DOHH2 (cell line): ENCODE results near the gene IL20.

Experiments
- H3F3A ChIP-seq: fragments of 200-600 bp; sonication (generic), shearing (Covaris generic); 2 replicates; pipeline ENCODE4 v1.6.0; 2016; ENCODE audit warnings: antibody characterized with exemption, mild to moderate bottlenecking; ENCODE audit not compliant: control insufficient read depth, insufficient read depth
- H3K27ac ChIP-seq: fragments of 200-600 bp; sonication (generic); 2 replicates; pipeline ENCODE4 v1.5.1; 2014; ENCODE audit warnings: low read depth, mild to moderate bottlenecking, low read length, moderate library complexity
- H3K27me3 ChIP-seq: fragments of 200-600 bp; sonication (generic); 2 replicates; pipeline ENCODE4 v1.6.1; 2014; ENCODE audit warnings: mild to moderate bottlenecking, low read length, mixed read lengths; ENCODE audit not compliant: control insufficient read depth
- H3K36me3 ChIP-seq: fragments of 200-600 bp; sonication (generic); 2 replicates; pipeline ENCODE4 v1.6.1; 2014; ENCODE audit warnings: mild to moderate bottlenecking, low read length, moderate library complexity, mixed read lengths; ENCODE audit not compliant: control insufficient read depth
- H3K4me1 ChIP-seq: fragments of 200-600 bp; sonication (generic); 2 replicates; pipeline ENCODE4 v1.6.1; 2014; ENCODE audit warnings: mild to moderate bottlenecking, low read length, mixed read lengths; ENCODE audit not compliant: control insufficient read depth
- H3K4me2 ChIP-seq: fragments of 200-600 bp; sonication (generic); 2 replicates; pipeline ENCODE4 v1.6.0; 2014; ENCODE audit warnings: mild to moderate bottlenecking, low read length, moderate library complexity
- H3K4me3 ChIP-seq: fragments of 200-600 bp; sonication (generic); 2 replicates; pipeline ENCODE4 v1.5.1; 2014; ENCODE audit warnings: mild to moderate bottlenecking, low read length, mixed read lengths
- H3K79me2 ChIP-seq: fragments of 200-600 bp; sonication (generic); 2 replicates; pipeline ENCODE4 v1.6.1; 2014; ENCODE audit warnings: mild to moderate bottlenecking, low read length, mixed read lengths; ENCODE audit not compliant: control insufficient read depth
- H3K9me2 ChIP-seq: fragments of 200-600 bp; sonication (generic); replicated peaks from 2 replicates; pipeline ENCODE4 v1.6.1; 2014; ENCODE audit warnings: mild to moderate bottlenecking, low read length, mixed read lengths; ENCODE audit not compliant: control insufficient read depth
- H3K9me3 ChIP-seq: fragments of 200-600 bp; sonication (generic); 2 replicates; pipeline ENCODE4 v1.6.1; 2014; ENCODE audit warnings: antibody characterized with exemption, low read length, mixed read lengths; ENCODE audit not compliant: control insufficient read depth, insufficient read depth
- H4K20me1 ChIP-seq: fragments of 200-600 bp; sonication (generic); 2 replicates; pipeline ENCODE4 v1.6.0; 2014; ENCODE audit warnings: low read depth, mild to moderate bottlenecking, antibody characterized with exemption, low read length, moderate library complexity; ENCODE audit not compliant: control insufficient read depth, insufficient read depth
- EZH2phosphoT487 ChIP-seq: fragments of 200-600 bp; sonication (generic); IDR thresholded peaks from 2 replicates; pipeline ENCODE4 v1.6.1; 2017; ENCODE audit warnings: borderline replicate concordance, mild to moderate bottlenecking, antibody characterized with exemption, low read length, moderate library complexity, mixed read lengths
- TF ChIP-seq, protein P1 (sequence below): fragments of 200-600 bp; sonication (generic); IDR thresholded peaks from one replicate; pipeline ENCODE4 v1.5.1; 2014; ENCODE audit warnings: antibody characterized with exemption, mild to moderate bottlenecking, low read depth, low read length; ENCODE audit not compliant: poor library complexity, severe bottlenecking

IL20 gene

DNA sequence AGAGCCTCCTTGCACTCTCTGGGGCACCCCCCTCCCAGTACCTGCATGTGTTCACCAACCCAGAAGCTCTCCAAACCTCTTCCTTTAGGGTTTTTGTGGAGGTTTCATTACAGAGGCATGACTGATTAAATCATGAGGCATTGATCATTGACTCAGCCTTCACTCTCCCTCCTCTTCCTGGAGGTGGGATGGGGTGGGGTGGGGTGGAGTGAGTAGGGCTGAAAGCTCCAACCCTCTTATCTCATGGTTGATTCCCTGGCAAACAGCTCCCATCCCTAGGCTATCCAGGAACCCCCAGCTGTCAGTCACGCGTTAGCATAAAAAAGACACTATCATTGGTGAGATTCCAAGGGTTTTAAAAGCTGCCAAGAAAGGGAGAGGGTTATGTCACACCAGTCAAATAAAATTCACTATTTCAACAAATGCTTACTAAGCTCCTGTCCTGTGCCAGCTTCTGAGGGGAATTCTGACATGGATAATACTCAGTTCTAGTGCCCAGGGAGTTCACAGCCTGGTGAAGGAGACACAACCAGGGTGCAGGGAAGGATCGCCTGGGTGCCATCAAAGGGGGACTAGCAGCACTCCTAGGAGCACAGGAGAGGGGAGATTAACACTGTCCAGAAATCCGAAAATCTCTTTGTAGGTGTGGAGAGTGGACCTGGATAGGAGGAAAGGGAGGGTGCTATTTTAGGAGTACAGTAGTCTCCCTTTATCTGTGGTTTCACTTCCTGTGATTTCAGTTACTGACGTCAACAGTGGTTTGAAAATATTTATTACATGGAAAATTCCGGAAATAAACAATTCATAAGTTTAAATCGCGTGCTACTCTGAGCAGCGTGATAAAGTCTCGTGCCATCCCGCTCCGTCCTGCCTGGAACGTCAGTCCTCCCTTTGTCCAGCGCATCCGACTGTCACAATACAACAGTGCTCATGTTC is 25.0 kb downstream of the IL20 start:
- Histone ChIP-seq H3K9me2 (no peaks in the 10 kb centered on the region), H3K36me3 (no peaks in the 10 kb centered on the region), H3K4me3 (no peak overlapping the region), H3K4me1 (peaks cover 10% of the 10 kb centered on the region), H3K4me2 (peak overlapping the region; percentile 37), H3F3A (no peaks in the 10 kb centered on the region), H3K27ac (no peak overlapping the region), H3K9me3 (no peaks in the 10 kb centered on the region), H3K79me2 (no peaks in the 10 kb centered on the region), H4K20me1 (no peaks in the 10 kb centered on the region), H3K27me3 (peaks cover 40% of the 10 kb centered on the region)
- TF ChIP-seq EZH2phosphoT487, result no peak
- TF ChIP-seq, protein P1, sequence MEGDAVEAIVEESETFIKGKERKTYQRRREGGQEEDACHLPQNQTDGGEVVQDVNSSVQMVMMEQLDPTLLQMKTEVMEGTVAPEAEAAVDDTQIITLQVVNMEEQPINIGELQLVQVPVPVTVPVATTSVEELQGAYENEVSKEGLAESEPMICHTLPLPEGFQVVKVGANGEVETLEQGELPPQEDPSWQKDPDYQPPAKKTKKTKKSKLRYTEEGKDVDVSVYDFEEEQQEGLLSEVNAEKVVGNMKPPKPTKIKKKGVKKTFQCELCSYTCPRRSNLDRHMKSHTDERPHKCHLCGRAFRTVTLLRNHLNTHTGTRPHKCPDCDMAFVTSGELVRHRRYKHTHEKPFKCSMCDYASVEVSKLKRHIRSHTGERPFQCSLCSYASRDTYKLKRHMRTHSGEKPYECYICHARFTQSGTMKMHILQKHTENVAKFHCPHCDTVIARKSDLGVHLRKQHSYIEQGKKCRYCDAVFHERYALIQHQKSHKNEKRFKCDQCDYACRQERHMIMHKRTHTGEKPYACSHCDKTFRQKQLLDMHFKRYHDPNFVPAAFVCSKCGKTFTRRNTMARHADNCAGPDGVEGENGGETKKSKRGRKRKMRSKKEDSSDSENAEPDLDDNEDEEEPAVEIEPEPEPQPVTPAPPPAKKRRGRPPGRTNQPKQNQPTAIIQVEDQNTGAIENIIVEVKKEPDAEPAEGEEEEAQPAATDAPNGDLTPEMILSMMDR, result no peak

DNA sequence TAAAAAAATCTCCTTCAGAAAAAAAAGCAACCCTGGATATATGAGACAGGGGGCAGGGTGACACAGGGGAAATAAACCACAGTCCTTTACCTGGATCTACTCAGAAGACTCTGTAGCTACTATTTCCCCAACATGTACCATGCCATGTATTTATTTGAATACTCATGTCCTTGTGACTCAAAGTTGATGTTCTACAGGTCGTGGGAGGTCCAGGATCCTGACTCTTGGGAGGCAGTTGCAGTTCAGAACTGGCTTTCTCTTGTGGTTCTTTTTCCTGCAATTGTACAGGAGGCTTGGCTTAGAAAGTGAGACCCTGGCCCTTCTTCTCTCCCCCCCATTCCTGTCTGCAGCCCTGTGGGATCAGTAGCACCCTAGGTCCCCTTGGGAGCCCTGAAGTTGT is 26.0 kb downstream of the IL20 start:
- Histone ChIP-seq H3K36me3 (no peaks in the 10 kb centered on the region), H3K27me3 (peaks cover 46% of the 10 kb centered on the region), H3K9me3 (no peaks in the 10 kb centered on the region), H3K27ac (no peak overlapping the region), H3K79me2 (no peaks in the 10 kb centered on the region), H3K4me1 (peaks cover 10% of the 10 kb centered on the region), H3F3A (no peaks in the 10 kb centered on the region), H3K4me2 (no peak overlapping the region), H4K20me1 (no peaks in the 10 kb centered on the region), H3K9me2 (no peaks in the 10 kb centered on the region), H3K4me3 (no peak overlapping the region)
- TF ChIP-seq EZH2phosphoT487, result no peak
- TF ChIP-seq, protein P1, result no peak

DNA sequence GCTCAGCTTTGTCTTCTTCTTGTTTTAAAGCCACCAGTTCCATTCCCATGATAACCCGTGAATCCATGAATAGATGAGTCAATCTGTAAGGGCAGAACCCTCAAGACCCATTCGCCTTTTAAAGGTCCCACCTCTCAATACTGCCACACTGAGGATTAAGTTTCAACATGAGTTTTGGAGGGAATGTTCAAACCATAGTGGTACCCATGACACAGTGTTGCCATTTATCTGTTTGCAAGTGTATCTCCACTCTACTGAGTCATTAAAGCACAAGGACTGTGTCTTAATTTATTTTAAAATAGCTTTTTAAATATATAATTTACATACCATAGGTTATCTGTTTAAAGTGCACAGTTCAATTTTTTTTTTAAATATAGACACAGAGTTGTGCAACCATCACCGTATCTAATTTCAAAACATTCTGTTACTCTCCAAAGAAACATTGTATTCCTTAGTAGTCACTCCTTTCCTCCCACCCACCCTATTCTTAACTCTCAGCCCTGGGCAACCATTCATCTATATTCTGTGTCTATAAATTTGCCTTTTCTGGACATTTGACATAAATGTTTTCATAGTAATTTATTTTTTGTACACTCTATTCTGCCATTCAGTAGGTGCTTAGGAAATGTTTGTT is 27.0 kb downstream of the IL20 start:
- peaks cover 44% of the 10 kb centered on the region for H3K27me3 ChIP-seq
- no peaks in the 10 kb centered on the region for H3K9me2 ChIP-seq
- H3K27ac ChIP-seq, result no peak overlapping the region
- no peaks in the 10 kb centered on the region for H3K9me3 ChIP-seq
- peaks cover 10% of the 10 kb centered on the region for H3K4me1 ChIP-seq
- H3K79me2 ChIP-seq, result no peaks in the 10 kb centered on the region
- H3K4me3 ChIP-seq, result no peak overlapping the region
- no peak overlapping the region for H3K4me2 ChIP-seq
- H3F3A ChIP-seq, result no peaks in the 10 kb centered on the region
- TF ChIP-seq, protein P1, result no peak
- TF ChIP-seq EZH2phosphoT487, result no peak
- no peaks in the 10 kb centered on the region for H3K36me3 ChIP-seq
- no peaks in the 10 kb centered on the region for H4K20me1 ChIP-seq
